Measurements from ENCODE around the gene CREB5.
"Not testable (repeated sequence)": the region's sequence is repeated elsewhere in the genome, so short reads cannot be mapped to it uniquely, and the experiment has no call there.

The CREB5 gene

GRCh38 chr7:28517606-28518005, 105.3 kb downstream of the CREB5 start:
- DNase-seq: no peak

- DNase-seq: no peak
Measured at GRCh38 chr7:28520074-28521015, 108.0 kb downstream of the CREB5 start.

GRCh38 chr7:28524978-28525377, 112.7 kb downstream of the CREB5 start:
- DNase-seq: no peak

- DNase-seq: no peak
Measured at GRCh38 chr7:28528899-28529298, 116.6 kb downstream of the CREB5 start.

- DNase-seq: no peak
Measured at GRCh38 chr7:28529755-28530154, 117.4 kb downstream of the CREB5 start.

GRCh38 chr7:28530175-28530802, 118.0 kb downstream of the CREB5 start:
- peak; percentile 11 for DNase-seq

GRCh38 chr7:28530803-28531175, 118.5 kb downstream of the CREB5 start:
- no peak for DNase-seq

- DNase-seq: no peak
Measured at GRCh38 chr7:28531291-28531690, 119.0 kb downstream of the CREB5 start.

GRCh38 chr7:28532181-28532580, 119.9 kb downstream of the CREB5 start:
- DNase-seq: no peak

- DNase-seq: no peak
Measured at GRCh38 chr7:28533267-28533666, 120.9 kb downstream of the CREB5 start.

GRCh38 chr7:28533731-28534531, 121.6 kb downstream of the CREB5 start:
- DNase-seq: no peak

- no peak for DNase-seq
Measured at GRCh38 chr7:28536259-28536658, 123.9 kb downstream of the CREB5 start.

- DNase-seq: no peak
Measured at GRCh38 chr7:28539289-28539981, 127.1 kb downstream of the CREB5 start.

GRCh38 chr7:28542410-28542809, 130.1 kb downstream of the CREB5 start:
- no peak for DNase-seq

GRCh38 chr7:28544453-28545117, 132.3 kb downstream of the CREB5 start:
- no peak for DNase-seq

GRCh38 chr7:28546067-28546466, 133.7 kb downstream of the CREB5 start:
- DNase-seq: no peak

GRCh38 chr7:28547115-28547514, 134.8 kb downstream of the CREB5 start:
- no peak for DNase-seq

GRCh38 chr7:28548416-28548815, 136.1 kb downstream of the CREB5 start:
- no peak for DNase-seq

- DNase-seq: no peak
Measured at GRCh38 chr7:28549998-28550397, 137.7 kb downstream of the CREB5 start.

GRCh38 chr7:28550580-28551186, 138.4 kb downstream of the CREB5 start:
- no peak for DNase-seq

GRCh38 chr7:28551331-28551730, 139.0 kb downstream of the CREB5 start:
- DNase-seq: no peak

GRCh38 chr7:28551766-28552165, 139.4 kb downstream of the CREB5 start:
- DNase-seq: not testable (repeated sequence)
